Measurements from ENCODE around the gene FGF1. TPM values are rescaled to one million over a fixed set of nuclear protein-coding genes. Genes with fewer than 3 reads are reported as not detected.

FGF1 gene
- total RNA-seq, 1 experiment from 2014 or later, result not detected

GRCh38 chr5:142551338-142552067, 134.4 kb downstream of the FGF1 start:
- peaks cover 7% of the 10 kb centered on the region; the same call in 1 of the 2 replicates for H3K4me1 ChIP-seq
- H3K27me3 ChIP-seq, result no peaks in the 10 kb centered on the region
- H3K4me3 ChIP-seq, result peak overlapping the region; percentile 46
- H3K9me3 ChIP-seq (replicated peaks), result no peaks in the 10 kb centered on the region; the same call in 1 of the 2 replicates
- no peaks in the 10 kb centered on the region for H3K36me3 ChIP-seq
- peak; percentile 45 to 72 for DNase-seq
- H3K27ac ChIP-seq, result no peak overlapping the region

GRCh38 chr5:142550471-142550870, 135.4 kb downstream of the FGF1 start:
- Histone ChIP-seq H3K27me3 (no peaks in the 10 kb centered on the region), H3K36me3 (no peaks in the 10 kb centered on the region), H3K4me3 (no peak overlapping the region), H3K9me3 (replicated peaks) (no peaks in the 10 kb centered on the region), H3K27ac (no peak overlapping the region), H3K4me1 (peaks cover 14% of the 10 kb centered on the region)
- DNase-seq, result no peak

GRCh38 chr5:142549834-142550233, 136.1 kb downstream of the FGF1 start:
- Histone ChIP-seq H3K4me3 (no peak overlapping the region), H3K27ac (no peak overlapping the region), H3K27me3 (no peaks in the 10 kb centered on the region), H3K9me3 (replicated peaks) (no peaks in the 10 kb centered on the region), H3K36me3 (no peaks in the 10 kb centered on the region), H3K4me1 (peaks cover 17% of the 10 kb centered on the region)
- no peak for DNase-seq

GRCh38 chr5:142548739-142549275, 137.1 kb downstream of the FGF1 start:
- Histone ChIP-seq H3K4me1 (peaks cover 15% of the 10 kb centered on the region), H3K27ac (no peak overlapping the region), H3K27me3 (no peaks in the 10 kb centered on the region), H3K4me3 (no peak overlapping the region), H3K9me3 (replicated peaks) (no peaks in the 10 kb centered on the region), H3K36me3 (no peaks in the 10 kb centered on the region)
- peak; percentile 79 to 95 for DNase-seq

GRCh38 chr5:142547445-142548380, 138.2 kb downstream of the FGF1 start:
- Histone ChIP-seq H3K9me3 (replicated peaks) (no peaks in the 10 kb centered on the region), H3K4me1 (peaks cover 13% of the 10 kb centered on the region), H3K4me3 (no peak overlapping the region), H3K27me3 (no peaks in the 10 kb centered on the region), H3K36me3 (no peaks in the 10 kb centered on the region), H3K27ac (no peak overlapping the region)
- no peak for DNase-seq

GRCh38 chr5:142545650-142546322, 140.1 kb downstream of the FGF1 start:
- no peak overlapping the region for H3K27ac ChIP-seq
- DNase-seq, result peak in 1 of 2 experiments; percentile 18
- H3K27me3 ChIP-seq, result no peaks in the 10 kb centered on the region
- H3K9me3 ChIP-seq (replicated peaks), result no peaks in the 10 kb centered on the region
- H3K36me3 ChIP-seq, result no peaks in the 10 kb centered on the region
- H3K4me3 ChIP-seq, result no peak overlapping the region
- peaks cover 13% of the 10 kb centered on the region for H3K4me1 ChIP-seq

GRCh38 chr5:142544946-142545649, 140.8 kb downstream of the FGF1 start:
- H3K36me3 ChIP-seq, result no peaks in the 10 kb centered on the region
- no peak overlapping the region for H3K4me3 ChIP-seq
- H3K4me1 ChIP-seq, result peaks cover 13% of the 10 kb centered on the region
- no peak for DNase-seq
- no peaks in the 10 kb centered on the region for H3K9me3 ChIP-seq (replicated peaks)
- H3K27me3 ChIP-seq, result no peaks in the 10 kb centered on the region
- H3K27ac ChIP-seq, result no peak overlapping the region

GRCh38 chr5:142544071-142544753, 141.7 kb downstream of the FGF1 start:
- no peaks in the 10 kb centered on the region for H3K9me3 ChIP-seq (replicated peaks)
- no peak overlapping the region for H3K4me3 ChIP-seq
- peaks cover 13% of the 10 kb centered on the region for H3K4me1 ChIP-seq
- DNase-seq, result no peak
- H3K27me3 ChIP-seq, result 0 out of 2 replicates have a peak, but pooled peaks cover 3% of the 10 kb centered on the region
- H3K27ac ChIP-seq, result no peak overlapping the region
- H3K36me3 ChIP-seq, result no peaks in the 10 kb centered on the region

- no peak overlapping the region for H3K27ac ChIP-seq
Observed at GRCh38 chr5:142542906-142543305, 143.0 kb downstream of the FGF1 start.

More at GRCh38 chr5:142542906-142543305, 143.0 kb downstream of the FGF1 start:
- Histone ChIP-seq H3K27me3 (0 out of 2 replicates have a peak, but pooled peaks cover 3% of the 10 kb centered on the region), H3K4me3 (no peak overlapping the region), H3K36me3 (no peaks in the 10 kb centered on the region), H3K9me3 (replicated peaks) (no peaks in the 10 kb centered on the region), H3K4me1 (peaks cover 10% of the 10 kb centered on the region; the same call in 1 of the 2 replicates)
- no peak for DNase-seq

Other genes with a start within 250 kb of the FGF1 start
- gene ARHGAP26, start 84.3 kb upstream of the FGF1 start, total RNA-seq (2014; rRNA removed; shearing (Covaris generic)), result 16.9 and 18.8 TPM in 2 replicates